Measurements from ENCODE around the gene CDKL1.
"Not testable (repeated sequence)": the region's sequence is repeated elsewhere in the genome, so short reads cannot be mapped to it uniquely, and the experiment has no call there.

Gene CDKL1

DNA sequence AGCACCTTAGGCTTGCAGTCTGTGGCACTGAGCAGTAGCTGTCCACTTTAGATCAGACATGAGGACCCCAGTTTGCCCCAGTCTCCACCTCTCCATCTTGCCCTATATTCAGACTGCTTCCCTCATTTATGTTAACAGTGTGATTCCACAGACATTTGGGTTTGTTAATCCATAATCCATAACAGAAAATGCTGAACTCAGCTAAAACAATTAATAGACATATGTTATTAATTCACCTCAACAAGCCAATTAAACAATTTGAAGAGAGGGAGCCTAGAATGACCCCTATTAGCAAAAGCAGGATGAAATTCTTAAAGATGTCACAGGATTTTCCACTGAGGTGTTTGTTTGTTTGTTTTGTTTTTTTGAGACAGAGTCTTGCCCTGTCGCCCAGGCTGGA, 9.1 kb downstream of the CDKL1 start:
- DNase-seq (ENCODE audit: low read depth), result no peak

DNA sequence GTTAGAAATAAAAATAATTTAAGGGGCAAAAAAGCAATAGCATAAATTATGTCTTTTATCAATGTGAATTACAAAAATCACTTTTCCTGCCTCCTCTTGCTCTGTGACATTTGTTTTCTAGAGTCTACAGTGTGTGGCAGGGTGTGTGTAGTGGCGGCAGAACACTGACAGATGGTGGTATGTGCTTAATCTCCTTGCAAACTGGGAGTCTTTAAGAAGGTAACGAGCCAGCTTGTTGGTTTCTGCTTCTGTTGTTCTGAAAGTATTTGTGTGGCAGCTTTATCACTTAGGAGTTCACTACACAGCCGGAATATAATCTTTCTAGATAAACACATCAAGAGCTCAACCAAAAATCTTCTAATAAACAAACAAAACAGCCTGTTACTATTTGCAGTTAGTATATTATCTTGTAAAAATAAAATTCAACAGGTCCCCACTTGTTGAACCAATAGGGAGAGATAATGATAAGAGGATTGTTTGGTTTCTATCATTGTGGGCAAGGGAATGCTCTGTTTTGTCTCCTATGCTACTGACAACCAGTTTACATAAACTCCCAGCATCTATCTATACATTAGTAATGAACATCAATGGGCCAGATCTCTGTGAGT, 13.0 kb downstream of the CDKL1 start:
- no peak for DNase-seq (ENCODE audit: low read depth)

DNA sequence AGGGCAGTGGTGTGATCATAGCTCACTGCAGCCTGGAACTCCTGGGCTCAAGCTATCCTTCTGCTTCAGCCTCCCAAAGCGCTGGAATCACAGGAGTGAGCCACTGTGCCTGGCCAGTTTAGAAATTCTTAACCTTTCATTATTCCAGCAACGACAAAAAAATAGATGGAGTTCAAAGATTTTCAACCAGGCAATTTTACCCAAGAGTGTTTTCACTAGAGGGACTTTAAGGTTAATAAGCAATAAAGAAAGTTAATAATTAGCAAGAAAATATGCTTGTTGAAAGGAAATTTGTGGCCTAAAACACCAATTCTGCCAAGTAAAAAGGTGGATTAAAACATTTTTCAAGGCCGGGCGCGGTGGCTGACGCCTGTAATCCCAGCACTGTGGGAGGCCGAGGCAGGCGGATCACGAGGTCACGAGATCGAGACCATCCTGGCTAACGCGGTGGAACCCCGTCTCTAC, 14.8 kb downstream of the CDKL1 start:
- no peak for DNase-seq (ENCODE audit: low read depth)

DNA sequence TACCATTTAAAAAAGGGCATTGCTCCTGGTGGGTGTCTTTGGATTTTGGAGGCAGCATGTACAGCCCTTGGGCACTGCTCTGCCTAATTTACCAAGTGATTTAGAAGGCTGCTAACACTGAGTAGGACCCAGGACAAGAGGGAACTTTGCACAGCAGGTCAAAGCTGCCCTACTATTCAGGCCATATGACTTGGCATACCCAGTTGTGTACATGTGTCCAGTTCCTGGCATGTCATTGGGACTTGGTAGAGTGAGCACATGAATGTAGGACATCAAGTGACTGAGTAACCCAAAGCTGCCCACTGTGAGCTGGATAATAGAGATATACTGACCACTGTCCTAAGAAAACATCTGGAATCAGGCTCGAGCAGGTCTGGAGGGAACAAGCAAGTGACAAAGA, 15.7 kb downstream of the CDKL1 start:
- no peak for DNase-seq (ENCODE audit: low read depth)

DNA sequence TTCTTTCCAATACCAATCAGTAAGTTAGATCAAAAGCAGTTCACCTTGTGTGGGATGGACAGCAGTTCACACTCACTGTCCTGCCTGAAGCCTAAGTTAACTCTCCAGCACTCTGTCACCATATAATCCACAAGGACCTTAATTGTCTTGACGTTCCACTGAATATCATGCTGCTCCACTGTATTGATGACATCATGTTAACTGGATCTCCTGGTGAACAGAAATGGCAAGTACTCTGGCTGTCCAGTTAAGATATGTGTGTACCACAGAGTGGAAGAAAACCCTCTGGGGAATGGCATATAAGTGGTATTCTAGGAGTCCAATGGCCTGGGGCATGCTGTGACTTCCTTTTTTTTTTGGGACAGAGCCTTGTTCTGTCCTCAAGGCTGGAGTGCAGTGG, 16.2 kb downstream of the CDKL1 start:
- no peak for DNase-seq (ENCODE audit: low read depth)

DNA sequence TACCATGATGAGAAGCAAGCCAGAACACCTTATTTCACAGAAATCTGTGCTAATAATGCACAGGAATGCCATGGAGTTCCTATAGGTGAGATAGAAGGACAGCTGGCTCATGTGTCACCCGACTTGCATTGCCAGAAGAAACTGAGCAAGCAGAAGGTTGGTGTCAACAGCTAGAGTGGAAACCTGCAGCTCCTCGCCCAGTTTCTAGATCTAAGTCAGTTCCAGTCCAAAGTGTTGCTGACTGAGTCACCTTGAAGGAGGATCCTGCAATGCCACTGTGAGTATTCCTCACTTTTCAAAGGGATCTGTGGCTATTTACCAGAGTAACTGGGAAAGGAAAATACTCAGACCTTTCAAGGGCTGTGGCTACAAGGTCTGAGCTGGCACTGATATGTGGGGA, 17.1 kb downstream of the CDKL1 start:
- no peak for DNase-seq (ENCODE audit: low read depth)

DNA sequence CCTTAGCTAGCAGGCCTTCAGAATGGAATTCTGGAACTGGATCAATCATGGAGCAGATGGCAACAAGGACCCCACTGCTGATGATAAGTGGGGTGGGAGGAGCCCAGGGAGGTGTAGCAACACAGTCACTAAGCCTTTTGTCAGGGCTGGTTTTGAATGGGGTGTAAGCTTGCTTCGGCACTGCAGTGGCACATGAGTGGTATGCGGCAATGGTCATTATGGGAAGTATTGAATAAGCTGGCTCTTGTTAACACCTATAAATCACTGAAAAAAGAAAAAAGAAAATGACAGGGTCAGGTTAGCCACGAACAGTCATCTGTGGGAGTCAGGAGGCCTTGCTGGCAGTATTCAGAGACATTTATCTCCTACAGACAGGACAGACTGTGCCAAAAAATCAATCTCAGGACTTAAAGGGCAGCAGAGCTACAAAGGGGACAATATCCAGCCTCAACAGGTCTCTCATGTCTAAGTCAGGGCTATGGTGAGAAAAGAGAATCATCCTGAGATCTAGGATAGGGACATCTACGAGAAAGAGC, 19.1 kb downstream of the CDKL1 start:
- no peak for DNase-seq (ENCODE audit: low read depth)

DNA sequence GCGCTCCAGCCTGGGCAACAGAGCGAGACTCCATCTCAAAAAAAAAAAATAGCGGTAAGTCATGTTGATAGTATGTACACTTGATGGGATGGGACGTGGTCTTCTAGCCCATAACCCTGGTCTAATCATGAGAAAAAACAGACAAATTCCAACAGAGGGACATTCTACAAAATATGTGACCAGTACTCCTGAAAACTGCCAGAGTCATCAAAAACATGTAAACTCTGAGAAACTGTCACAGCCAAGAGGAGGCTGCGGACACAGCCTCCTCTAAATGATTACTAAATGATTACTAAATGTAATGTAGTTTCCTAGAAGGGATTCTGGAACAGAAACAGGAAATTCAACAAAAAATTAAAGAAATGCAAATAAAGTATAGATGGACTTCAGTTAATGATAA, 20.9 kb downstream of the CDKL1 start:
- no peak for DNase-seq (ENCODE audit: low read depth)

DNA sequence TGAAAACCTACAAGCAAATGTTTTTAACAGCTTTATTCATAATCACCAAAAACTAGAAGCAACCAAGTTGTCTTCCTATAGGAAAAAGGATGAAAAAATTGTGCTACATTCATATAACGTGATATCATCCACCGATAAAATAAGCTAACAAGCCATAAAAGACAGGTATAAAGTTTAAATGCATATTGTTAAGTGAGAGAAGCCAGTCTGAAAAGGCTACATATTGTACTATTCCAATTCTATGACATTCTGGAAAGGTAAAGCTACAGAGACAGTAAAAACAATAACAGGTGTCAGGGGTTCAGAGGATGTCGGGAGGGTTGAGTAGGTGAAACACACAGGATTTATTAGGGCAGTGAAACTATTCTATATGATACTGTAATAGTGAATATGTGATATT, 22.7 kb downstream of the CDKL1 start:
- DNase-seq (ENCODE audit: low read depth), result no peak

DNA sequence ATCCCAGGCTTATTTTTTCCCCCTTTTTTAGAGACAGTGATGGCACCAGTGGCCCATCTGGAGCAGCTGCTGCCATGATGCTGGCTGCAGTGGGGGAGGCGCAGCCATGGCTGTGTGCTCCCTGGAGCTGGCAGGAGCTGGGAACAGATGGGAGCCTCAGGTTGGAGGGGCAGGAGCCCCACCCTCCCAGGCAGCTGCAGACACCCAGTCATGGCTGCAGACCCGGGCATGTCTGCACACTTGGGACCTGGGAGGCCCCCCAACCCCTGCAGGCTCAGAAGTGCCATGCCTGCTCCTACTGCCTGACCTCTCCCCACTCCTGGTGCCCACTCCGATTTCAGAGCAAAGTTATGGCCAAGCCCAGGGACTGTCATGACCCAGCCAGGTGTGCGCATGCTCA, 25.1 kb downstream of the CDKL1 start:
- no peak for DNase-seq (ENCODE audit: low read depth)

DNA sequence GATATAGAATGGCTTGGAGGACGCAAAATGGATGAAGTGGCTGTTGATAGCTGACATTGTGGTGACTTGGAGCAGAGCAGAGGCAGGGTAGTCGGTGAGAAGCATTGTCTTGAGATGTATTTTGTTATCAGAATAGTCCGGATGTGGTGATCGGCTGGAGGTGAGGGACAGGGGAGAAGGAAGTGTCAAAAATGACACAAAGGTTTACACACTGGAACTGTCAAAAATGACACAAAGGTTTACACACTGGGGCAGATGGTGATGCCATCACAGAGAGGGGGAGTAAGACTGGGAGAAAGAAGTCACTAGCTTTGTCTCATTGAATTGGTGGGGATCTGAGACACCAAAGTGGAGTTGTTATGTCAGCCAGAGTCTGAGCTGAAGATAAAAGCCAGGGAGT, 30.1 kb downstream of the CDKL1 start:
- no peak for DNase-seq (ENCODE audit: low read depth)

DNA sequence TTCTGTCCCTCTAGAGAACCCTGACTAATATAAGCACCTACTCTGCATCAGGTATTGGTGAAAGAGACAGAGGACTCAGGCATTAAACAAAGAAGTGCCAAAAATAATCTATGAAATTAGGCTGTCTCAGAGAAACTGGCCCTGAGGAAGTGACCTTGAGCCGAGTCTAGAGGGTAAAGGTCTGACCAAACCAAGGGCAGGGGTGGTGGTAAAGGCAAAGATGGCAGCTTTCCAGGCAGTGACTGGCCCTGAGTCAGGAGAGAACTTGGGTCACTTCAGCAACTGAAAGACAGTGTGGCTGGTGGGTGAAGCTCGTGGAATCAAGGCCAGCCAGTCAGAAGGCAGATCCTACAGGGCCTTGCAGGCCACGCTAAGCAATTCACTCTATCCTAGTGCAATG, 30.6 kb downstream of the CDKL1 start:
- DNase-seq (ENCODE audit: low read depth), result no peak

DNA sequence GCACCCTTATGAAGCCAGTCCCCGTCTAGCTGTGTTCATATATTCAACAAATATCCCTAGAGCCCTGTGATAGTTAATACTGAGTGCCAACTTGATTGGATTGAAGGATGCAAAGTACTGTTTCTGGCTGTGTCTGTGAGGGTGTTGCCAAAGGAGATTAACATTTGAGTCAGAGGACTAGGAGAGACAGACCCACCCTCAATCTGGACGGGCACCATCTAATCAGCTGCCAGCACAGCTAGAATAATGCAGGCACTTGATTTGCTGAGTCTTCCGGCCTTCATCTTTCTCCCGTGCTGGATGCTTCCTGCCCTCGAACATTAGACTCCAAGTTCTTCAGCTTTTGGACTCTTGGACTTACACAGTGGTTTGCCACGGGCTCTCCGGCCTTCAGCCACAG, 31.1 kb downstream of the CDKL1 start:
- DNase-seq (ENCODE audit: low read depth), result not testable (repeated sequence)

DNA sequence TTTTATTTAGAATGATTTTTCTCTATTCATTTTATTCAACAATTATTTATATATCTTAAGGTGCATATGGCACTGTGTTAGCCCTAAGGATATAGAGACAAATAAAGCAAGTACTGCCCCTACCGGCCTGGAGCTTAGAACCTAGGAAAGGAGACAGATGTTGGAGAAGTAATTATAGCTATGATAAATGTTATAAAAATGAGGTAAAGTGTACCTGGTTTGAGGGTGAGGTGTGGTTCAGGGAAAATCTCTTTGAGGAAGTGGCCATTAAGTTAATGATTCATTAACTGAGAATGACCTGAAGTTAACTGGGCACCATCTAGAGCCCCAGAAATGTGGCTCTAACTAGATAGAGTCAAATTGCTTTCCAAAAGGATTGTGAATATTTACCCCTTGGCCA, 31.9 kb downstream of the CDKL1 start:
- no peak for DNase-seq (ENCODE audit: low read depth)

DNA sequence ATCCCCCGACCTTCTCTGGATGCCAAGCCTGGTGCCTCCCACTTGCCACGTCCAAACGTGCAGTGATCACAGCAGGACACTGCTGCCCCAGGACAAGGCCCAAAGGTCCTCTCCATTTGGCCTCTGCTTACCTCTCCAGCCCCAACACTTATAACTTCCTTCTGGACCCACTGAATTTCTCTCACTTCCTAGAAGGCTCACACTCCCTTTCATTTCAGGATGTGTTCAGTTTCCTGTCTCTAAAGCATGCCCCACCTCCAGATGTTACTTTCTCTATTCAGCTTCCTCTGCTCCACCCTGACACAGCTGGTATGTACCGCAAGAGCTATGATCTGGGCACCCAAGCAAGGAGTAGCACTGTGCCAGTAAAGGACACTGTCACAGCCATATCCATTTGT, 33.0 kb downstream of the CDKL1 start:
- no peak for DNase-seq (ENCODE audit: low read depth)

DNA sequence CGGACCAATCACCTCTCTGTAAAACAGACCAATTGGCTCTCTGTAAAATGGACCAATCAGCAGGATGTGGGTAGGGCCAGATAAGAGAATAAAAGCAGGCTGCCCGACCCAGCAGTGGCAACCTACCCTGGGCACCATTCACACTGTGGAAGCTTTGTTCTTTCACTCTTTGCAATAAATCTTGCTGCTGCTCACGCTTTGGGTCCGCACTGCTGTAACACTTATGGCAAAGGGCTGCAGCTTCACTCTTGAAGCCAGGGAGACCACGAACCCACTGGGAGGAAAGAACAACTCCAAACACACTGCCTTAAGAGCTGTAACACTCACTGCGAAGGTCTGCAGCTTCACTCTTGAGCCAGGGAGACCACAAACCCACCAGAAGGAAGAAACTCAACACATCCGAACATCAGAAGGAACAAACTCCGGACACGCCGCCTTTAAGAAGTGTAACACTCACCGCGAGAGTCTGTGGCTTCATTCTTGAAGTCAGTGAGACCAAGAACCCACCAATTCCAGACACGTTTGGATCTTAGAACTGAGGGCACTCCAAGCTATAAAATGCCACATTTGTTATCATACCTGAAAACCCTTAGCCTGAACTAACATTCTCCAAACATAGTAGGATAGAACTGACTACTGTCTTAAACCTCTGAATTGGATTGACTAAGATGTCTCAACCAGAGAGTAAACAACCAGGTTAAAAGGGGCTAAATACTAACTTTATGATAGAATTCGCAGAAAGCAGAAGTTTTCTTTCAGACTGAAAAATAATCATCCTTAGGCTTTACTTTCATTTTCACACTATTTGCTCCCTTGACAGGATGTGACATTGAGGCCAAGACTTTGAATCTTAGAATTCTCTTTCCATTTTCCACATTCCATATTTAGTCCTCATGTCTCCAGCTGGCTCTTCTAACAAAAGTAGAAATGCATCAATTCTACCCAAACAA, 33.6 kb downstream of the CDKL1 start:
- DNase-seq (ENCODE audit: low read depth), result no peak

DNA sequence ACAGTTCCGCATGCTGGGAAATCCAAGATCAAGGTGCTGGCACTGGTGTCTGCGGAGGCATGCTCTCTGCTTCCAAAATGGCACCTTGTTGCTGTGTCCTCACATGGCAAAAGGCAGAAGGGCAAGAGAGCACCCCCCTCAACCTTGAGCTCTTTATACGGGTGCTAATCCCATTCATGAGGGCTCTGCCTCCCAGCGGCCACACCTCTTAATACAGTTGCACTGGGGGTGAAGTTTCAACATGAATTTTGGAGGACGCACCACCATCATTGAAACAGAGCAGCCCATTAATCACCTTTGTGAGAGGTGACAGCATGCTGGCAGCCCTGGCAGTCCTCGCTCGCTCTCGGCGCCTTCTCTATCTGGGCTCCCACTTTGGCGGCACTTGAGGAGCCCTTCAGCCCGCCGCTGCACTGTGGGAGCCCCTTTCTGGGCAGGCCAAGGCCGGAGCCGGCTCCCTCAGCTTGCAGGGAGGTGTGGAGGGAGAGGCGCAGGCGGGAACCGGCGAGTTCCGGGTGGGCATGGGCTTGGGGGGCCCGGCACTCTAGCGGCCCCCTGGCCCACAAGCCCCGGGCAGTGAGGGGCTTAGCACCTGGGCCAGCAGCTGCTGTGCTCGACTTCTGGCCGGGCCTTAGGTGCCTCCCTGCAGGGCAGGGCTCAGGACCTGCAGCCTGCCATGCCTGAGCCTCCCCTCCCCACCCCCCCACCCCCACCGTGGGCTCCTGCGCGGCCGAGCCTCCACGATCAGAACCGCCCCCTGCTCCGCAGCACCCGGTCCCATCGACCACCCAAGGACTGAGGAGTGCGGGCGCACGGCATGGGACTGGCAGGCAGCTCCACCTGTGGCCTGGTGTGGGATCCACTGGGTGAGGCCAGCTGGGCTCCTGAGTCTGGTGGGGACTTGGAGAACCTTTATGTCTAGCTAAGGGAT, 34.9 kb downstream of the CDKL1 start:
- DNase-seq (ENCODE audit: low read depth), result not testable (repeated sequence)

DNA sequence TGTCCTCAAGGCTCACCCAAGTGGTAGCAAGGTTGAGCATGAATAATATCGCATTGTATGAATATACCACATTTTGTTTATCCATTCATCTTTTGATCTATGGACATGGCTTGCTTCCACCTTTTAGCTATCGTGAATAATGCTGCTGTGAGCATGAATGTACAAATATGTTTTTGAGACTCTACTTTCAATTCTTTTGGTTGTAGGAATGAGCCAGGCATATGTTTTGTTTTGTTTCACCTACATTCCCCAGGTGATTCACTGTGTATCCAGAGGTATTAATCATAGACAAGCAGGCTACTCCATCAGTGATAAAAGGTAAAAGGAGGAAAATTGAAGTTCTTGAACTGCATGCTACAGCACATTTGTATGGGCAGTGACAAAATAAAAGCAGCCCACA, 35.8 kb downstream of the CDKL1 start:
- DNase-seq (ENCODE audit: low read depth), result no peak

DNA sequence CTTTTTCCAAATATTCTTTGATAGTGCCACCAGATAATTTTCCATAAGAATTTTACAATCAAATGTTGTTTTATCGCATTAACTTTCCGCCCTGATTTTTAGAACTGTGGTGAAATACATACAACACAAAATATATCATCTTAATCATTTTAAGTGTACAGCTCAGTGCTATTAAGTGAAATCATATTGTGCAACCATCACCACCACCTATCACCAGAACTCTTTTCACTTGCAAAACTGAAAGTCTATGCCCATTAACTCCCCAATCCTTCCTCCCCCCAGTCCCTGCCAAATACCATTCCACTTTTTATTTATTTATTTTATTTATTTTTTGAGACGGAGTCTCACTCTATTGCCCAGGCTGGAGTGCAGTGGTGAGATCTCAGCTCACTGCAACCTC, 36.6 kb downstream of the CDKL1 start:
- DNase-seq (ENCODE audit: low read depth), result no peak

DNA sequence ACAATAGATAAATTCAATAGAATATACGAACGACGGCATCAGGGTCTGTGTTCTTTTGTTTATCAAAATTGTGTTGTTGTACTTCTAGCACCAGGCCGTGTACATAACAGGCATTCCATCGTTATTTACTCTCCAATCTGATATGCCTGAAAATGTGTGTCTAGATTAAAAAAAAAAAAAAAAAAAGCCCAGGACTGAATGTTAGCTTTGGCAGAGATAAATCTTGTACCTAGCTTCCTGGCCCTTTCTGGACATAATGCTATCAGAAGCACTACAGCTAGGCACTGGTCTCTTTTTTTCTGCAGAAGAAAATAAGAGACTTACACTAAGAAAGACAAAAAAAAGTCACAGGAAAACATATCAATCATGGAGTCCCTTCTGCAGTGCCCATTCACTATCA, 37.0 kb downstream of the CDKL1 start:
- no peak for DNase-seq (ENCODE audit: low read depth)

DNA sequence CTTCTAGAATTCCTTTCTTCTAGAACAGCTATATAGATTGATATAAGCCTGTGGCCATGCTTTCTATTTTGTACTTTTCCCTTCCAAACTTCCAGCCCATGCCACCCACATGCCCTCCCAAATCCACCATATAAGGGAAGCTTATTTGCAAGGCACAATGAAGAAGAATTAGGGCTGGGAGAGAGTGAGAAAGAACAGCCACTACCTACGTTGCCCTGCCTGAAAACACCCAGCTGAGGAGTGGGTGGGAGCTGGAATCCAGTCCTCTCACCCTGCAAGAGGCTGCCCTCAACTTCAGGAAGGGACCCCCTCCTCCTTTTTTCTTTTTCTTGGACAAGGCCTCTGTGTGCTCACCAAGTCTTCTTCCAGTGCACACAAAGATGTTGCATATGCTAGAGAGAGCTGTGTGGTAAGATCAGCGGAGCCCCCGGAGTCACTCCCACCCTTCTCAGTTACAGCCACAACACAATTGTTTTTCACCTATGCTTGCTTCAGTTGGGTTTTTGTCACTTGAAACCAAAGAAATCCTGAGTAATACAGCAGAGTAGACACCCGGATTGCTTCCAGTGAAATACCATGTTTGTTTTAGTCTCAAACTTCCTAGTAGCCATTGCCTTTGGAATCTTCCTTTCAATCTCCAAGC, 38.8 kb downstream of the CDKL1 start:
- no peak for DNase-seq (ENCODE audit: low read depth)

DNA sequence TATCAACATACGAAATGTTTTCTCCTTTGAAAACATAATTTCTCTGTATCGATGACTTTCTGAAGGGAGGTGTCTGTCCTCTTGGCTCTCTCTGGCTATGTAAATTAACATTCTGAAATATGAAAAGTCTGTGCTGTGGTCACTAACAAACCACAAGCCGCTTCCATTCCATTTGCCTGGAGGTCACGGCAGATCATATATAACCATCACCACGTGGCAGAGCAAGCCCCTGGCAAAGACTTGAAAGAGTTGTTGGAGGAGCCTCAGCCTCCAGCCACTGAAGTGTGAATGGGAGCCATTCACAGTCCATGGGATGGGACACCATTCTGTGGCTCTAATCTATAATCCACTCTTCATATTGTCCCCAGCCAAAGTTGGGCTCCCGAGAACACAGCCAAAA, 39.6 kb downstream of the CDKL1 start:
- no peak for DNase-seq (ENCODE audit: low read depth)
